H9 (cell line): ENCODE results near the gene KCNIP4. TPM values are rescaled to one million over a fixed set of nuclear protein-coding genes. Genes with fewer than 3 reads are reported as not detected.

Source experiments
- DNase-seq: peaks from one replicate; pipeline ENCODE4 v3.0.0-alpha.2; 2017
- H2AFZ ChIP-seq: one replicate; pipeline ENCODE4 v1.6.1; 2013; ENCODE audit warnings: mild to moderate bottlenecking, low read length, control low read depth, moderate library complexity
- H2AK5ac ChIP-seq: 2 replicates; pipeline ENCODE4 v1.6.1; 2013; ENCODE audit warnings: low read length, control low read depth, mixed read lengths; ENCODE audit not compliant: insufficient read length
- H2BK120ac ChIP-seq: one replicate; pipeline ENCODE4 v1.6.1; 2013; ENCODE audit warnings: low read depth, mild to moderate bottlenecking, low read length, control low read depth, inconsistent platforms; ENCODE audit not compliant: poor library complexity, severe bottlenecking
- H2BK12ac ChIP-seq: 2 replicates; pipeline ENCODE4 v1.6.1; 2013; ENCODE audit warnings: low read length, control low read depth, mixed read lengths, low read depth; ENCODE audit not compliant: insufficient read length
- H2BK15ac ChIP-seq: 2 replicates; pipeline ENCODE4 v1.6.1; 2013; ENCODE audit warnings: low read depth, low read length, control low read depth
- H2BK20ac ChIP-seq: one replicate; pipeline ENCODE4 v1.6.1; 2013; ENCODE audit warnings: low read depth, mild to moderate bottlenecking, low read length, control low read depth, inconsistent platforms; ENCODE audit not compliant: poor library complexity, severe bottlenecking
- H2BK5ac ChIP-seq: 2 replicates; pipeline ENCODE4 v1.6.1; 2013; ENCODE audit warnings: low read length, control low read depth, mixed read lengths; ENCODE audit not compliant: insufficient read length
- H3K14ac ChIP-seq: 2 replicates; pipeline ENCODE4 v1.6.1; 2013; ENCODE audit warnings: low read length, control low read depth; ENCODE audit not compliant: insufficient read depth
- H3K18ac ChIP-seq: 2 replicates; pipeline ENCODE4 v1.6.1; 2013; ENCODE audit warnings: low read depth, mild to moderate bottlenecking, mixed read lengths, low read length, control low read depth; ENCODE audit not compliant: insufficient read length
- H3K23ac ChIP-seq: 2 replicates; pipeline ENCODE4 v1.6.1; 2013; ENCODE audit warnings: low read length, control low read depth, mixed read lengths, low read depth; ENCODE audit not compliant: insufficient read length
- H3K23me2 ChIP-seq: 2 replicates; pipeline ENCODE4 v1.6.1; 2013; ENCODE audit warnings: low read depth, mild to moderate bottlenecking, mixed read lengths, low read length, control low read depth; ENCODE audit not compliant: insufficient read length, poor library complexity, severe bottlenecking
- H3K27ac ChIP-seq: 2 replicates; pipeline ENCODE4 v1.5.1; 2013; ENCODE audit warnings: low read length, control low read depth, mixed read lengths, low read depth; ENCODE audit not compliant: insufficient read length
- H3K27me3 ChIP-seq: 2 replicates; pipeline ENCODE4 v1.6.1; 2013; ENCODE audit warnings: low read length, control low read depth, inconsistent platforms; ENCODE audit not compliant: insufficient read depth
- H3K4ac ChIP-seq: 2 replicates; pipeline ENCODE4 v1.6.1; 2013; ENCODE audit warnings: low read depth, mild to moderate bottlenecking, control low read depth, inconsistent platforms, low read length, moderate library complexity
- H3K4me1 ChIP-seq: 2 replicates; pipeline ENCODE4 v1.6.1; 2013; ENCODE audit warnings: low read length, control low read depth, inconsistent platforms; ENCODE audit not compliant: insufficient read depth
- H3K4me2 ChIP-seq: 2 replicates; pipeline ENCODE4 v1.6.1; 2013; ENCODE audit warnings: low read length, control low read depth, mixed read lengths; ENCODE audit not compliant: insufficient read length, insufficient read depth
- H3K56ac ChIP-seq: 2 replicates; pipeline ENCODE4 v1.6.1; 2013; ENCODE audit warnings: low read depth, mild to moderate bottlenecking, mixed read lengths, low read length, control low read depth; ENCODE audit not compliant: insufficient read length
- H3K79me1 ChIP-seq: 2 replicates; pipeline ENCODE4 v1.6.1; 2013; ENCODE audit warnings: low read depth, mild to moderate bottlenecking, moderate library complexity, low read length, control low read depth, inconsistent platforms; ENCODE audit not compliant: insufficient read depth, poor library complexity, severe bottlenecking
- H3K79me2 ChIP-seq: 2 replicates; pipeline ENCODE4 v1.6.1; 2013; ENCODE audit warnings: low read length, control low read depth, inconsistent platforms; ENCODE audit not compliant: insufficient read depth
- H3K9ac ChIP-seq: 2 replicates; pipeline ENCODE4 v1.6.1; 2013; ENCODE audit warnings: low read length, control low read depth, mixed read lengths; ENCODE audit not compliant: insufficient read length; ENCODE audit errors: extremely low read depth
- H3K9me3 ChIP-seq: one replicate; pipeline ENCODE4 v1.6.1; 2013; ENCODE audit warnings: low read depth, low read length, inconsistent platforms; ENCODE audit not compliant: control insufficient read depth
- H3T11ph ChIP-seq: one replicate; pipeline ENCODE4 v1.6.1; 2013; ENCODE audit warnings: mild to moderate bottlenecking, low read length, control low read depth, inconsistent platforms
- H4K20me1 ChIP-seq: one replicate; pipeline ENCODE4 v1.6.1; 2013; ENCODE audit not compliant: control insufficient read depth, insufficient read length, insufficient read depth
- H4K5ac ChIP-seq: 2 replicates; pipeline ENCODE4 v1.6.1; 2013; ENCODE audit warnings: low read depth, mild to moderate bottlenecking, mixed read lengths, low read length, control low read depth; ENCODE audit not compliant: insufficient read length
- H4K8ac ChIP-seq: replicated peaks from 2 replicates; pipeline ENCODE4 v1.6.1; 2013; ENCODE audit warnings: low read length, control low read depth, mixed read lengths, low read depth; ENCODE audit not compliant: insufficient read length
- H4K91ac ChIP-seq: 2 replicates; pipeline ENCODE4 v1.6.1; 2013; ENCODE audit warnings: low read depth, mild to moderate bottlenecking, moderate library complexity, mixed read lengths, low read length, control low read depth; ENCODE audit not compliant: insufficient read length
- H3K27ac Mint-ChIP-seq, 3 experiments: 2 replicates in 2 of 3; 3 replicates in 1 of 3; pipeline ENCODE4 v1.8.0; 2020 to 2021; ENCODE audit warnings: mixed read lengths in 3 of 3, mild to moderate bottlenecking in 1 of 3, moderate library complexity in 1 of 3
- H3K27me3 Mint-ChIP-seq: 2 replicates; pipeline ENCODE4 v1.8.0; 2021; ENCODE audit warnings: low read depth, mild to moderate bottlenecking, moderate library complexity, mixed read lengths
- H3K36me3 Mint-ChIP-seq, 3 experiments: 2 replicates in 2 of 3; 3 replicates in 1 of 3; pipeline ENCODE4 v1.8.0; 2020 to 2021; ENCODE audit warnings: low read depth in 3 of 3, mixed read lengths in 3 of 3; ENCODE audit not compliant: insufficient read depth in 1 of 3
- H3K4me1 Mint-ChIP-seq, 2 experiments: 2 replicates each; pipeline ENCODE4 v1.8.0; 2020; ENCODE audit warnings: mixed read lengths in 2 of 2
- H3K4me3 Mint-ChIP-seq, 2 experiments: 2 replicates in 1 of 2; 3 replicates in 1 of 2; pipeline ENCODE4 v1.8.0; 2020 to 2021; ENCODE audit warnings: mild to moderate bottlenecking in 2 of 2, mixed read lengths in 2 of 2, moderate library complexity in 1 of 2
- H3K9me3 Mint-ChIP-seq, 2 experiments: 2 replicates in 1 of 2; 3 replicates in 1 of 2; pipeline ENCODE4 v1.8.0; 2020; ENCODE audit warnings: mild to moderate bottlenecking in 2 of 2, mixed read lengths in 2 of 2, moderate library complexity in 1 of 2
- WGBS: extraction: QIAGEN DNeasy Blood & Tissue Kit; methylation state at CpG from one replicate; pipeline ENCODE4 v1.1.7; 2013; ENCODE audit warnings: missing lambda C conversion rate, low lambda C conversion rate, mixed read lengths; ENCODE audit not compliant: insufficient read length; ENCODE audit errors: extremely low coverage; 5-methylcytosine and 5-hydroxymethylcytosine counted together
- total RNA-seq: library from RNA; stranded (reverse); gene quantifications from 2 replicates; pipeline ENCODE4 v1.2.1, GENCODE V29; 2021
- TF ChIP-seq, protein P1 (sequence below): fragments of 200-600 bp; sonication (generic); conservative IDR thresholded peaks from 3 replicates; pipeline ENCODE4 v1.8.0; 2021; ENCODE audit warnings: antibody characterized with exemption, mild to moderate bottlenecking

Gene KCNIP4
- total RNA-seq, 1 experiment from 2014 or later, result not detected

- Mint-ChIP-seq H3K27ac (no peak overlapping the region), H3K27me3 (no peaks in the 10 kb centered on the region; the same call in 1 of the 2 replicates), H3K9me3 (no peaks in the 10 kb centered on the region; a peak in 1 of 5 replicates), H3K4me1 (peaks cover 9 to 15% of the 10 kb centered on the region in 2 experiments), H3K4me3 (no peak overlapping the region), H3K36me3 (no peaks in the 10 kb centered on the region)
- WGBS, result no CpG with 5 or more reads among the region's 4 CpGs
- H4K5ac ChIP-seq, result no peak overlapping the region
- no peak overlapping the region for H3K4me2 ChIP-seq
- H4K20me1 ChIP-seq, result no peaks in the 10 kb centered on the region
- H2AK5ac ChIP-seq, result no peak overlapping the region
- peaks cover 5% of the 10 kb centered on the region; the same call in 1 of the 2 replicates for H3K79me2 ChIP-seq
- no peak overlapping the region for H3K27ac ChIP-seq
- no peaks in the 10 kb centered on the region for H3K79me1 ChIP-seq
- DNase-seq, result no peak
- no peaks in the 10 kb centered on the region for H3K23me2 ChIP-seq
- no peak overlapping the region for H3K23ac ChIP-seq
- TF ChIP-seq, protein P1, sequence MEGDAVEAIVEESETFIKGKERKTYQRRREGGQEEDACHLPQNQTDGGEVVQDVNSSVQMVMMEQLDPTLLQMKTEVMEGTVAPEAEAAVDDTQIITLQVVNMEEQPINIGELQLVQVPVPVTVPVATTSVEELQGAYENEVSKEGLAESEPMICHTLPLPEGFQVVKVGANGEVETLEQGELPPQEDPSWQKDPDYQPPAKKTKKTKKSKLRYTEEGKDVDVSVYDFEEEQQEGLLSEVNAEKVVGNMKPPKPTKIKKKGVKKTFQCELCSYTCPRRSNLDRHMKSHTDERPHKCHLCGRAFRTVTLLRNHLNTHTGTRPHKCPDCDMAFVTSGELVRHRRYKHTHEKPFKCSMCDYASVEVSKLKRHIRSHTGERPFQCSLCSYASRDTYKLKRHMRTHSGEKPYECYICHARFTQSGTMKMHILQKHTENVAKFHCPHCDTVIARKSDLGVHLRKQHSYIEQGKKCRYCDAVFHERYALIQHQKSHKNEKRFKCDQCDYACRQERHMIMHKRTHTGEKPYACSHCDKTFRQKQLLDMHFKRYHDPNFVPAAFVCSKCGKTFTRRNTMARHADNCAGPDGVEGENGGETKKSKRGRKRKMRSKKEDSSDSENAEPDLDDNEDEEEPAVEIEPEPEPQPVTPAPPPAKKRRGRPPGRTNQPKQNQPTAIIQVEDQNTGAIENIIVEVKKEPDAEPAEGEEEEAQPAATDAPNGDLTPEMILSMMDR, result no peak
- H4K91ac ChIP-seq, result no peak overlapping the region
- no peak overlapping the region for H3T11ph ChIP-seq
- H2BK15ac ChIP-seq, result no peak overlapping the region
- H3K9me3 ChIP-seq, result no peaks in the 10 kb centered on the region
- H3K4me1 ChIP-seq, result peaks cover 3% of the 10 kb centered on the region; the same call in 1 of the 2 replicates
- no peak overlapping the region for H4K8ac ChIP-seq
- no peak overlapping the region for H3K56ac ChIP-seq
- H3K9ac ChIP-seq, result no peak overlapping the region
- no peak overlapping the region for H3K18ac ChIP-seq
- H3K14ac ChIP-seq, result no peak overlapping the region
- no peak overlapping the region for H2BK20ac ChIP-seq
- H2BK12ac ChIP-seq, result no peak overlapping the region
- no peak overlapping the region for H2BK5ac ChIP-seq
- H3K27me3 ChIP-seq, result no peaks in the 10 kb centered on the region
- H3K4ac ChIP-seq, result no peak overlapping the region
- no peak overlapping the region for H2BK120ac ChIP-seq
- no peak overlapping the region for H2AFZ ChIP-seq
These were observed 1250.2 kb downstream of the KCNIP4 start for GRCh38 chr4:20698382-20698781.
